Uterus (tissue), 2 donors: ENCODE data around the gene C1QTNF4.
"Not testable (repeated sequence)": the region's sequence is repeated elsewhere in the genome, so short reads cannot be mapped to it uniquely, and the experiment has no call there.

ENCODE experiments used
- POLR2A ChIP-seq, 2 donors: fragments of 450-650 bp; IDR thresholded peaks; one replicate each; pipeline ENCODE4 v1.6.1; 2016; ENCODE audit warnings: antibody characterized with exemption in 2 of 2, mild to moderate bottlenecking in 1 of 2, moderate library complexity in 1 of 2
- TF ChIP-seq, protein P1 (sequence below), 4 experiments: fragments of 200-600 bp in 2 of 4; fragments of 450-650 bp in 2 of 4; sonication (generic) in 2 of 4; IDR thresholded peaks; one replicate each; pipeline ENCODE4 v1.5.1; 2016 to 2019; ENCODE audit warnings: antibody characterized with exemption in 4 of 4, mild to moderate bottlenecking in 2 of 4, moderate library complexity in 1 of 4

DNA sequence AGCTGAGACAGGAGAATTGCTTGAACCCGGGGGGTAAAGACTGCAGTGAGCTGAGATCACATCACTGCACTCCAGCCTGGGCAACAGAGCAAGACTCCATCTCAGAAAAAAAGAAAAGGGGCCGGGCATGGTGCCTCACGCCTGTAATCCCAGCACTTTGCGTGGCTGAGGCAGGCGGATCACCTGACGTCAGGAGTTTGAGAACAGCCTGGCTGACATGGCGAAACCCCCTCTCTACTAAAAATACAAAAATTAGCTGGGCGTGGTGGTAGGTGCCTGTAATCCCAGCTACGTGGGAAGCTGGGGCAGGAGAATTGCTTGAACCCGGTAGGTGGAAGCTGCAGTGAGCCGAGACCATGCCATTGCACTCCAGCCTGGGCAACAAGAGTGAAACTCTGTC is 42.1 kb upstream of the C1QTNF4 start:
- TF ChIP-seq, protein P1, sequence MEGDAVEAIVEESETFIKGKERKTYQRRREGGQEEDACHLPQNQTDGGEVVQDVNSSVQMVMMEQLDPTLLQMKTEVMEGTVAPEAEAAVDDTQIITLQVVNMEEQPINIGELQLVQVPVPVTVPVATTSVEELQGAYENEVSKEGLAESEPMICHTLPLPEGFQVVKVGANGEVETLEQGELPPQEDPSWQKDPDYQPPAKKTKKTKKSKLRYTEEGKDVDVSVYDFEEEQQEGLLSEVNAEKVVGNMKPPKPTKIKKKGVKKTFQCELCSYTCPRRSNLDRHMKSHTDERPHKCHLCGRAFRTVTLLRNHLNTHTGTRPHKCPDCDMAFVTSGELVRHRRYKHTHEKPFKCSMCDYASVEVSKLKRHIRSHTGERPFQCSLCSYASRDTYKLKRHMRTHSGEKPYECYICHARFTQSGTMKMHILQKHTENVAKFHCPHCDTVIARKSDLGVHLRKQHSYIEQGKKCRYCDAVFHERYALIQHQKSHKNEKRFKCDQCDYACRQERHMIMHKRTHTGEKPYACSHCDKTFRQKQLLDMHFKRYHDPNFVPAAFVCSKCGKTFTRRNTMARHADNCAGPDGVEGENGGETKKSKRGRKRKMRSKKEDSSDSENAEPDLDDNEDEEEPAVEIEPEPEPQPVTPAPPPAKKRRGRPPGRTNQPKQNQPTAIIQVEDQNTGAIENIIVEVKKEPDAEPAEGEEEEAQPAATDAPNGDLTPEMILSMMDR (IDR thresholded peaks at IDR 0.05): not testable (repeated sequence)
- not testable (repeated sequence) for TF ChIP-seq POLR2A (IDR thresholded peaks at IDR 0.05)
